HG03135 (cell line): Measurements from ENCODE around the gene COX8A.

Experiments used
- ATAC-seq: cut with Tn5 transposase; IDR thresholded peaks from one replicate; pipeline ENCODE4 v1.9.1; 2021; ENCODE audit warnings: mild to moderate bottlenecking, moderate library complexity; ENCODE audit not compliant: unreplicated experiment

Gene COX8A

GRCh38 chr11:64019106-64020037 is 45.0 kb downstream of the COX8A start:
- no peak for ATAC-seq

- ATAC-seq: no peak
Observed at GRCh38 chr11:64020976-64021756, 46.7 kb downstream of the COX8A start.

DNA sequence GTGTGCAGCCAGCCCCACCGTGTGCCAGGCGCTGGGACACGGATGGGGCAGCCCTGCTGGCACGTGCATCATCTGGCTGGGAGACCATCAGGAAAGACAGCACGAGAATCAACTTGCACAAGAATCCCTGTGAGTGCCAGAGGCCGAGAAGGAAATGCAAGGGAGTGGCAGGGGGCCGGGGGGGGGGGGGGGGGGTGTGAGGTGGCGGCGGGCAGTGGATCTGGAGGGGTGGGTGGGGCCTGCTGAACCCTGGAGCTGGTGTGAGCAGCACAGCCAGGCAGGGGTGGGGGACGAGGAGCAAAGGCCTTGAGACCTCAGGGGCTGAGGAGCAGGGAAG is 47.3 kb downstream of the COX8A start:
- ATAC-seq: no peak

- no peak for ATAC-seq
Observed at GRCh38 chr11:64022125-64022784, 47.8 kb downstream of the COX8A start.

DNA sequence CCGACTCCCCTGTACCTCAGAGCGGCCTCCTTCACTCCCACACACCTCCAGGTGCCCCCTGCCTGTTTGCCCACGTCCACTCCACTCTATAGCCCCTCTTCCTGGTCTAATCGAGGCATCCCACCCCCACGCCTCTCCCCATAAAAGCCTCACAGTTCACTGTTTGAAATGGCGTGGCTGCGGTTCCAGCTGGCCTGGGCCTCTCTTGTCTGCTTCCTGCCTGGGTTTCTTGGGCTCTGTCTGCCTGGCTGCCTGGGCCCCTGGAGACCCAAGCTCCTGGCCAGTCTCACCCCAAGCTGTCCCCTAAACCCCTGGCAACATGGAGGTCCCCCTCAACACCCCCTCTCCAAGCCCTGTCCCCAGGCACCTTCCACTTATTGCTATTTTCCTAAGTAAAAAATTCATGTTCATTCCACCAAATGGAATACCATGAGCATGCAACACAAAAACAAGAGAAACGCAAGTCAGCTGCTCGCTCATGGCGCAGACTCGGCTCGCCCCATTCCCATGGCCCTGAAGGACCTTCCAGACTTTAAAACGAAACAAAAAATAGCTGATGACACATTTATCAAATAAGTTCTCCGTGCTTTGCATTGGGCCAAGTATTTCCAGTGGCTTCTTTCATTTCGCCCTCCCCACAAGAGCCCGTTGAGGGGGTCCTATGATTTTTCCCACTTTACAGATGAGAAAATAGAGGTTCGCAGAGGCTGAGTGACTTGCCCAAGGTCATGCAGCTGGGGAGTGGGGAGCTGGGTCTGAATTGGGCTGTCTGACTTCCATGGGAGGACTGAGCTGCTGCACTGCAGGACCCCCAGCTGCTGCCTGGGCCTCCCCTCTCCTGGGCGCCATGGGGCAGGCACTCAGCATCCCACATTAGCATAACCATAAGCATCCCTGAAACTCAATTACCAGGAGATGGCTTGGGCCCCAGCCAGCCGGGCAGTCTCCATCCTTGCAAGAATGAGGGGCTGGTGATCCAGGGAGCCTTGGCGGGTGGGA is 49.6 kb downstream of the COX8A start:
- ATAC-seq: no peak

DNA sequence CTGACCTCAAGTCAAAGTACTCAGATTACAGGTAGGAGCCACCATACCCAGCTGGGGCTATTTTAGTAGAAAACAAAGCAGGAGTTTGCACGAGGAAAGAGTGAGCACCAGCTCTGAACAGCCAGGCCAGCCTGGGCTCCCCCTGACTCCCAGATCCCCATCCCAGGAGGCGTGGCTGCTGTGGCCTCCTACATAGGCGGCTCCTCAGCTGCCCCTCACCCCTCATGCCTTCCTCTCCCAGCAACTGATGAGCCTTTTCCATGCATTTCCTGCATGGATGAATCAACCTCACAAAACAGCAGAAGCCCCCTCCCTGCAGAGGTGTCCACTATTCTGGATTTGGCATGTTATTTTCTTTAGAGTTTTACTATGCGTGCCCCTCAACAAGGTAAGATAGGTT is 50.8 kb downstream of the COX8A start:
- no peak for ATAC-seq
